HG02763 (cell line): ENCODE data around the gene ZBED1.
"Not testable (repeated sequence)": the region's sequence is repeated elsewhere in the genome, so short reads cannot be mapped to it uniquely, and the experiment has no call there.

Source experiments
- ATAC-seq: cut with Tn5 transposase; IDR thresholded peaks from one replicate; pipeline ENCODE4 v1.9.1; 2021; ENCODE audit warnings: mild to moderate bottlenecking, moderate library complexity; ENCODE audit not compliant: unreplicated experiment

The ZBED1 gene

DNA sequence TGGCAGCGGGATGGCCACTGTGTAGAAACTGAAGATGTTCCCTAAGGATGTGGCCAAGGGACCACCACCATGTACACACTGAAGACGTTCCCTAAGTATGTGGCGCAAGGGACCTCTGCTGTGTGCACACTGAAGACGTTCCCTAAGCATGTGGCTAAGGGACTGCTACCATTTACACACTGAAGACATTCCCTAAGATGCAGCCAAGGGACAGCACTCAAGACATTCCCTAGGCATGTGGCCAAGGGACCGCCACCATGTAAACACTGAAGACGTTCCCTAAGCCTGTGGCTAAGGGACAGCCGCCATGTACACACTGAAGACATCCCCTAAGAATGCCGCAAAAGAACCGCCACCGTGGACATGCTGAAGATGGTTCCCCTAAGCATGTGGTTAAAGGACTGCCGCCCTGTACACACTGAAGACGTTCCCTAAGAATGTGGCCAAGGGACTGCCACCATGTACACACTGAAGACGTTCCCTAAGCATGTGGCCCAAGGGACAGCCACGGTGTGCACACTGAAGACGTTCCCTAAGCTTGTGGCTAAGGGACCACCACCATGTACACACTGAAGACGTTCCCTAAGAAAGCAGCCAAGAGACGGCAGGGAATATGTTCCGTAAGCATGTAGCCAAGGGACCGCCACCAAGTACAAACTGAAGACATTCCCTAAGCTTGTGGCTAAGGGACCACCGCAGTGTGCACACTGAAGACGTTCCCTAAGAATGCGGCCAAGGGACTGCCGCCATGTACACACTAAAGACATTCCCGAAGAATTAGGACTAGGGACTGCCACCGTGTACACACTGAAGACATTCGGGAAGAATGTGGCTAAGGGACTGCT is 43.3 kb downstream of the ZBED1 start:
- no peak for ATAC-seq

DNA sequence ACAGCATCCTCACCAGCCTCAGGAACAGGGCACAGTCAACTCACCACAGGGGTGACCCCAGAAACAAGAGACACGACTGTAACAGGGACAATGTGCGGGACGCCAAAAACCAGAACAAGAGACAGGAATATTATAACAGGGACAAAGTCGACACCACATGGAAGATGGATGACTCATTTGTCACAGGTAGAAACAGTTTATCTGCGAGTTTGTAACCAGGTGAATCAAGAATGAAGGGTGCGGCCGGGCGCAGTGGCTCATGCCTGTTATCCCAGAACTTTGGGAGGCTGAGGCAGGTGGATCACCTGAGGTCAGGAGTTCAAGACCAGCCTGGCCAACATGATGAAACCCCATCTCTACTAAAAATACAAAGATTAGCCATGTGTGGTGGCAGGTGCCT is 44.7 kb downstream of the ZBED1 start:
- not testable (repeated sequence) for ATAC-seq

DNA sequence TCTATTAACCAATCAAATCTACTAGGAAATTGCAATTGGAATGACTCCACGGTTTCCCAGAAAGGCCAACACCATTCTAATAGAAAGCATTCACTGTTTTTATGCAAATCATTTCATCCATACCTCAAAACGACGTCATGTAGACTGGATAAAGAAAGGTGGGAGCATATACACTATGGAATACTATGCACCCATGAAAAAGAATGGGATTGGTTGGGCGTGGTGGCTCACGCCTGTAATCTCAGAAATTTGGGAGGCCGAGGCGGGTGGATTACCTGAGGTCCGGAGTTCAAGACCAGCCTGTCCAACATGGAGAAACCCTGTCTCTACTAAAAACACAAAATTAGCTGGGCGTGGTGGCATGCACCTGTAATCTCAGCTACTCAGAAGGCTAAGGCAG is 46.2 kb downstream of the ZBED1 start:
- ATAC-seq = not testable (repeated sequence)

DNA sequence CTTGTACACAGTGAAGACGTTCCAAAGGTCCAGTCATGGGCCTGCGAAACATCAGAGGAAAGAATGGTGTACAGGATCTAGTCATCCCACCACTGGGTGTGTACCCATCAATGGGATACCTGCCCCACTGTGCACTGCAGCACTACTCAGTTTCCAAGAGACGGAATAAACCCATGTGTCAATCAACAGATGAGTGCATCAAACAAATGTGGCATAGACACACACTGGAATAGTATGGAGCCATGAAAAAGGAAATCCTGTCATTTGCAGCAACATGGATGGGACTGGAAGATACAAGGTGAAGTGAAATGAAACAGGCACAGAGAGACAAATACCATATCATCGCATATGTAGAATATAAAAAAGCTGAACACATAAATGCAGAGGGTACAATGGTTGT is 48.0 kb downstream of the ZBED1 start:
- ATAC-seq = no peak

DNA sequence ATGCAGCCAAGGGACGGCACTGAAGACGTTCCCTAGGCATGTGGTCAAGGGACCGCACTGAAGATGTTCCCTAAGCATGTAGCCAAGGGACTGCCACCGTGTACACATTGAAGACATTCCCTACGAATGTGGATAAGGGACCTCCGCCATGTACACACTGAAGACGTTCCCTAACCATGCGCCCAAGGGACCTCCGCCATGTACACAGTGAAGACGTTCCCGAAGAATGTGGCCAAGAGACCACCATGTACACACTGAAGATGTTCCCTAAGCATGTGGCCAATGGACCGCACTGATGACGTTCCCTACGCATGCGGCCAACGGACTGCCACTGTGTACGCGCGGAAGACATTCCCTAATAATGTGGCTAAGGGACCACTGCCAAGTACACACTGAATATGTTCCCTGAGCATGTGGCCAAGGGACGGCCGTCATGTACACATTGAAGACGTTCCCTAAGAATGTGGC is 48.4 kb downstream of the ZBED1 start:
- ATAC-seq = no peak

DNA sequence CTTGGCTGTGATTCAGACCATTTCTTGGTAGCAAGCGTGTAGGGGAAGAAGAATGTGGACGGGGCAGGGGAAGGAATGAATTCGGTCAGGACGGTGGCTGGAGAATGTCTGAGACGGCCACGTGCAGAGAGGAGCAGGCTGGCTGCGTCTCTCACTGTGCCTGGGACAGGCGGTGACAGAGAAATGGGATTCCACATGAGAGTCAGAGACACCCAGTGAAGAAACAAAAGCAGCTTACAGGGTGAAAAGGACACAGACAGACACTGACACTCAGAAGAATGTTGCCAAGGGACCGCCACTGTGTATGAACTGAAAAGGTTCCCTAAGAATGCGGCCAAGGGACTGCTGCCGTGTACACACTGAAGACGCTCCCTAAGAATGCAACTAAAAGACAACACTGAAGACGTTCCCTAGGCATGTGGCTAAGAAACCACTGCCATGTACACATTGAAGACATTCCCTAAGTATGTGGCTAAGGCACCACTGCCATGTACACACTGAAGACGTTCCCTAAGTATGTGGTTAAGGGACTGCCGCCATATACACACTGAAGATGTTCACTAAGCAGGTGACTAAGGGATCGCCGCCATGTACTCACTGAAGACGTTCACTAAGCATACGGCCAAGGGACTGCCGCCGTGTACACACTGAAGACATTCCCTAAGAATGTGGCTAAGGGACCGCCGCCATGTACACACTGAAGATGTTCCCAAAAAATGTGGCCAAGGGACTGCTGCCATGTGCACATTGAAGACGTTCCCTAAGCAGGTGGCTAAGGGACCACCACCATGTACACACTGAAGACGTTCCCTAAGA is 49.1 kb downstream of the ZBED1 start:
- no peak for ATAC-seq

DNA sequence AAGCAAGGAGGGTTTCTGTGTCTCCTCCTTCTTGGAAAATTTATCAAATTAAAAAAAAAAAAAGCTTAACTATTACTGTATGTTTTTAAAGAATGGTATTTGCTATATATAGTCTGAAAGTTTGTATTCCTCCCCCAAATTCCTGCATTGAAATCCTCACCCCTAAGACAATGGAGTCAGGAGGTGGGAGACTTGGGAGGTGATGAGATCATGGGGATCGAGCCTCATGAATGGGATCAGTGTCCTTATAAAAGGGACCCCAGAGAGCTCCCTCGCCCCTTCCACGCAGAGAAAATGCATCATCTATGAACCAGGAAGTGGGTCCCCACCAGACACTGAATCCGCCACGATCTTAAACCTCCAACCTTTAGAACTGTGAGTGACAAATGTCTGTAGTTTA is 50.1 kb downstream of the ZBED1 start:
- no peak for ATAC-seq

DNA sequence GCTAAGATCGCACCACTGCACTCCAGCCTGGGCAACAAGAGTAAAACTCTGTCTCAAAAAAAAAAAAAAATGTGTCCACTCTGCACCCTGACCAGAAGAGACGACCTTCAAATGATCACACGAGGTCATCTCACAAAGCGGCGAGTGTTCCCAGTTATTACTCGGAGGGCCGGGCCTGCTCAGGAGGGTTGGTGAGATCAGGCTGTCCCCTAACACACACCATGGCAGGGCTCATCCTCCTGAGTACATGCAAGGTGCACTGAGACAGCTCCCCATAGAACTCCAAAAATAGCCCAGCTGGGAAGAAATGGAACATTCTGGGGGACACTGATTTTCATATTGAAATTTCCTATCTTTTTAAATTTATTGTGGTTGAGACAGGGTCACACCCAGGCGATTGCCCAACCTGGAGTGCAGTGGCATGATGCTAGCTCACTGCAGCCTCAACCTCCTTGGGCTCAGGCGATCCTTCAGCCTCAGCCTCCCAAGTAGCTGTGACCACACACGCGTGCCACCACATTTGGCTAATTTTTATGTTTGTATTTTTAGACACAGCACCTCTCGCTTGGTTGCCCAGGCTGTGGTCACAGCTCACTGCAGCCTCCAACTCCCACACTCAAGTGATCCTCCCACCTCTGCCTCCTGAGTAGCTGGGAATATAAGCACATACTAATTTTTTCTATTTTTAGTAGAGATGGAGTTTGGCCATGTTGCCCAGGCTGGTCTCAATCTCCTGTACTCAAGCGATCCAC is 51.5 kb downstream of the ZBED1 start:
- no peak for ATAC-seq

DNA sequence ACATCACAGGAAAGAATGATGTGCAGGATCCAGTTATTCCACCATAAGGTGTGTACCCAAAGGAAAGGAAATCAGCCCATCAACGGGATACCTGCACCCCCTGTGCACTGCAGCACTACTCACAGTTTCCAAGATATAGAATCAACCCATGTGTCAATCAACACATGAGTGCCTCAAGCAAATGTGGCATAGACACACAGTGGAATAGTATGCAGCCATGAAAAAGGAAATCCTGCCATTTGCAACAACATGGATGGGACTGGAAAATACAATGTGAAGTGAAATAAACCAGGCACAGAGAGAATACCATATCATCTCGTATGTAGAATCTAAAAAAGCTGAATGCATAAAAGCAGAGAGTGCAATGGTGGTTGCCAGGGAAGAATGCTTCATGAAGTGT is 53.3 kb downstream of the ZBED1 start:
- ATAC-seq = no peak

DNA sequence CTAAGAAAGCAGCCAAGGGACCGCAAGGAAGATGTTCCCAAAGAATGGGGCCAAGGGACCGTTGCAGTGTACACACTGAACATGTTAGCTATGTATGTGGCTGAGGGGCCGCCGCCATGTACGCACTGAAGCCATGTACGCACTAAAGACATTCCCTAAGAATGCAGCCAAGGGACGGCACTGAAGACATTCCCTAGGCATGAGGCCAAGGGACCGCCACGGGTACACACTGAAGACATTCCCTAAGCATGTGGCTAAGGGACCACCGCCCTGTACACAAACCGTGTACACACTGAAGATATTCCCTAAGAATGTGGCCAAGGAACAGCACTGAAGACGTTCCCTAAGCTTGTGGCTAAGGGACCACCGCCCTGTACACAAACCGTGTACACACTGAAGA is 54.0 kb downstream of the ZBED1 start:
- ATAC-seq = no peak

DNA sequence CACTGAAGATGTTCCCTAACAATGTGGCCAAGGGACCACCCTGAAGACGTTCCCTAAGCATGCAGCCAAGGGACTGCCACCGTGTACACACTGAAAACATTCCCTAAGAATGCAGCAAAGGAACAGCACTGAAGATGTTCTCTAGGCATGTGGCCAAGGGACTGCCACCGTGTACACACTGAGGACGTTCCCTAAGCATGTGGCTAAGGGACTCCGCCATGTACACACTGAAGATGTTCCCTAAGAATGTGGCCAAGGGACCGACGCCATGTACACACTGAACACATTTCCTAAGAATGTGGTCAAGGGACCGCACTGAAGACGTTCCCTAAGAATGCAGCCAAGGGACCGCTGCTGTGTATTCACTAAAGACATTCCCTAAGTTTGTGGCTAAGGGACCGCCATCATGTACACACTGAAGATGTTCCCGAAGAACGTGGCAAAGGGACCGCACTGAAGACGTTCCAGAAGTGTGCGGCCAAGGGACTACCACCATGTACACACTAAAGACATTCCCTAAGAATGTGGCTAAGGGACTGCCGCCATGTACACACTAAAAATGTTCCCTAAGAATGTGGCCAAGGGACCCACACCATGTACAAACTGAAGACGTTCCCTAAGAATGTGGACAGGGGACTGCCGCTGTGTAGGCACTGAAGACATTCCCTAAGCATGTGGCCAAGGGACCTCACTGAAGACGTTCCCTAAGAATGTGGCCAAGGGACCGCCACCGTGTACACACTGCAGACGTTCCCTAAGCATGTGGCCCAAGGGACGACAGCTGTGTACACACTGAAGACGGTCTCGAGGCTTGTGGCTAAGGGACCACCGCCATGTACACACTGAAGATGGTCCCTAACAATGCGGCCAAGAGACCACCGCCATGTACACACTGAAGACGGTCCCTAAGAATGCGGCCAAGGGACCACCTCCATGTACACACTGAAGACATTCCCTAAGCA is 54.8 kb downstream of the ZBED1 start:
- no peak for ATAC-seq

DNA sequence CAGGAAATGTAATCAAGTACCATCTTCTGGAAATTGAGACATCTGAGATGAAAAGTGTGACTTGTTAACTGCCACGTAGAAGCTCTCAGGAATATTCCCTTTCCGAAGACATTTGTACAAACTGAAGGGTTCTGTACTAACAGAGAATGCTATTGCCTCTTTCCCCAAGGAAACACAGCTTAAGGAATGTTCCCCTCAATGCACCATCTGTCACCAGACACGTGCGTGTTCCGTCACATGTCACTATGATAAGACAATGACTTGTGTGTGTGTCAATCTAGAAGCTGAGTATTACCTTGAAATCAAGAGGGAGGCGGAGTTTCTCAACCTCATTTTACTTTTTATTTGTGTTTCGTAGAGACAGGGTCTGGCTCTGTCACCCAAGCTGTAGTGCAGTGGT is 58.1 kb downstream of the ZBED1 start:
- ATAC-seq = no peak

DNA sequence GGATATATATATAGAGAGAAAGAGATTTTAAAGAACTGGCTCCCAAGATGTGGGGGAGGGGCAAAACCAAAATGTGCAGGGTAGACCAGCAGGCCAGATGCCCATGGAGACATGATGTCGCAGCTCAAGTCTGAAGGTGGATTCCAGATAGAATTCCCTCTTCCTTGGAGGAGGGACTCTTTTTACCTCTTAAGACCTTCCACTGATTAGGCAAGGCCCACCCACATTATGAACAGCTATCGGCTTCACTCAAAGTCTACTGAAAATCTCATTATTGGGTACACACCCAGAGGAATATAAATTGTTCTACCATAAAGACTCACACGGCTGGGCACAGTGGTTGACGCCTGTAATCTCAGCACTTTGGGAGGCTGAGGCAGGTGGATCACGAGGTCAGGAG is 59.3 kb downstream of the ZBED1 start:
- ATAC-seq = no peak

DNA sequence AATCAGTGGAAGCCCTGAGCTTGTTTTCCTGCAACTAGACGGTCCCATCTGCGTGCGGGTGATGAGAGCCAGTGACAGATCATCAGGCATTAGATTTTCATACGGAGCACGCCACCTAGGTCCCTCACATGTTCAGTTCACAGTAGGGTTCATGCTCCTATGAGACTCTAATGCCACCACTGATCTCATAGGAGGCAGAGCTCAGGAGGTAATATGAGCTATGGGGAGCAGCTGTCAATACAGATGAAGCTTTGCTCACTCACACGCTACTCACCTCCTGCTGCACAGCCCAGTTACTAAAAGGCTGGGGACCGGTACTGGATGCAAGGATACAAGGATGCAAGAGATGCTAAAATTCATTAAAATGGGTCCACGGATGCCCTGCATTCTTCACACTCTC is 61.2 kb downstream of the ZBED1 start:
- ATAC-seq = no peak
